KMS-11 (cell line): ENCODE data around the gene UBE2G2.

Experiments used
- H2AFZ ChIP-seq: fragments of 200-600 bp; sonication (generic); 2 replicates; pipeline ENCODE4 v1.6.1; 2016; ENCODE audit warnings: antibody characterized with exemption, mixed run types, low read depth
- H3K27ac ChIP-seq: fragments of 200-600 bp; sonication (generic); 2 replicates; pipeline ENCODE4 v1.6.1; 2016; ENCODE audit warnings: mild to moderate bottlenecking, mixed run types
- H3K27me3 ChIP-seq: fragments of 200-600 bp; sonication (generic); 2 replicates; pipeline ENCODE4 v1.6.1; 2017; ENCODE audit warnings: mild to moderate bottlenecking, low read depth, mixed run types, moderate library complexity; ENCODE audit not compliant: insufficient read depth
- H3K36me3 ChIP-seq: fragments of 200-600 bp; sonication (generic); 2 replicates; pipeline ENCODE4 v1.6.1; 2017; ENCODE audit warnings: mild to moderate bottlenecking, mixed run types; ENCODE audit not compliant: insufficient read depth
- H3K4me1 ChIP-seq: fragments of 200-600 bp; sonication (generic); 2 replicates; pipeline ENCODE4 v1.6.1; 2016; ENCODE audit warnings: mild to moderate bottlenecking, low read depth, mixed run types; ENCODE audit not compliant: poor library complexity, severe bottlenecking
- H3K4me2 ChIP-seq: fragments of 200-600 bp; sonication (generic); 2 replicates; pipeline ENCODE4 v1.7.0; 2016; ENCODE audit warnings: mild to moderate bottlenecking, mixed run types
- H3K4me3 ChIP-seq: fragments of 200-600 bp; sonication (generic); IDR thresholded peaks from 2 replicates; pipeline ENCODE4 v1.6.1; 2017; ENCODE audit warnings: low read depth, low read length, mixed read lengths; ENCODE audit not compliant: insufficient read depth
- H3K79me2 ChIP-seq: fragments of 200-600 bp; sonication (generic); 2 replicates; pipeline ENCODE4 v1.6.1; 2016; ENCODE audit warnings: low read depth, mixed run types; ENCODE audit not compliant: insufficient read depth
- H3K9ac ChIP-seq: fragments of 200-600 bp; sonication (generic); 2 replicates; pipeline ENCODE4 v1.6.1; 2016; ENCODE audit warnings: mild to moderate bottlenecking, mixed run types
- H4K20me1 ChIP-seq: fragments of 200-600 bp; sonication (generic); 2 replicates; pipeline ENCODE4 v1.6.1; 2016; ENCODE audit warnings: mild to moderate bottlenecking, mixed run types; ENCODE audit not compliant: insufficient read depth
- CTCF ChIP-seq: fragments of 200-600 bp; sonication (generic); conservative IDR thresholded peaks from 2 replicates; pipeline ENCODE4 v1.6.1; 2017; ENCODE audit warnings: low read depth, mild to moderate bottlenecking, antibody characterized with exemption, low read length, moderate library complexity, mixed read lengths

The UBE2G2 gene

DNA sequence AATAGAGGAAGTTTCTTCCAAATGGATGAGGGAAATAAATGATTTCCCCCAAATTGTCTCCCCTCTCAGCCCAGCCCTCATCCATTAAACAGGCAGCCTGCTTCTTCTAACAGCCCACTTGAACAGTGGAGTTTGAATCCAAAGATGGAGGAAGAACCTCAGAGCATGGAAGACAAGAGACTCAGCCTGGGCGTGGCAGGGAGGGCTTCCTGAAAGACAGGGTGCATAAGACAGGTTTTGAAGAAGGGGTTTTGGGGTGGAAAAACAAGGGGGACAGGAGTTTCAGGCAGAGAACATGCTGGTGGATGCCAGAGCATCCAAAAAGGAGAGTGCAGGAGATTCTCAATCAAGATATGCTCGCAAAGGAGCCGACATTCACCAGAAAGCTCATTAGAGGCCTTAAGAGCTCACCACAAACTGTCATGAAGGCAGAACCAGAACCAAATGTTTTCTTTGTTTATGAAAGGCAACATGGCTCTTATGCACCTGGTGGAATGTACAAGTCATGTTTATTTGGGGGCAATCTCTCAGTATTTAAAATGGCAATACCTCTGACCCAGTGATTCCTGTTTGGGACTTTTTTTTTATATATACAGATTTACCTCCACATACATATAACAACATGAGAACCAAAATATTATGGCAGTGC lies 63.8 kb downstream of the UBE2G2 start:
- Histone ChIP-seq H3K4me2 (no peak overlapping the region), H3K27ac (no peak overlapping the region), H3K9ac (no peak overlapping the region), H4K20me1 (no peaks in the 10 kb centered on the region), H3K27me3 (peaks cover 70% of the 10 kb centered on the region), H2AFZ (no peak overlapping the region), H3K4me1 (no peaks in the 10 kb centered on the region), H3K36me3 (no peaks in the 10 kb centered on the region), H3K79me2 (no peaks in the 10 kb centered on the region), H3K4me3 (no peak overlapping the region)
- no peak for TF ChIP-seq CTCF

DNA sequence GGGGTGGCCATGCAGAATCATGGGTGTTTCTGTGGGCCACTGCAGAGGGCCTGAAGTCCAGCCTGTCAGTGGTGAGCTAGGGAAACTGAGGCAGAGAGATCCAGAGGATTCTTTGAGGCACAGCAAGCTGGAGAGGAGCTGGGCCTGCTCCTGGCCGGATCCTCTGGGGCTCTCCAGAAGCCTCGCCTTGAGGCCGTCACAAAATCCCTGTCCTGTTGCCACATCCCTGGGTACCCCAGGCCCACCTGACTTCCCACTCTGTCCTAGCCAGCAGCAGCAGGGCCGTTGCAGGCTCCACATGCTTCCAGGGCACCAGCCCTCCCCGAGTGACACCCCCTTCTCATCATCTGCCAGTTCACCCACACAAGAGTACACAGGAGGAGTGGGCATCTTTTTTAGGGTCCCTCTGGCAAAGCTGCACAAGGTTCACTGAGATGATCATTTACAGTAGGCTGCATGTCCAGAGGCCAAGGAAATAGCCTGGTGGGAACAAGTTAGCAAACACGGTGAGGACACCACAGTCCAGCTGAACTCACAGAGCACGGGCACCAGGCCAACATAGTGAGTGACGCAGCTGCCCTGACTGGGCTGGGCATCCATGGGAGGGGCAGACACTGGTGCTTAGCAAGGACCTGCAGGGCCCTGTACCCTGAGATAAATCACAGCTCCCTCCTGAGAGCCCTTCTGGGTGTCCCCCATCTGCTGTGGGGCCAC lies 65.2 kb downstream of the UBE2G2 start:
- H2AFZ ChIP-seq, result no peak overlapping the region
- H4K20me1 ChIP-seq, result no peaks in the 10 kb centered on the region
- H3K9ac ChIP-seq, result no peak overlapping the region
- no peak overlapping the region for H3K4me3 ChIP-seq
- H3K27me3 ChIP-seq, result peaks cover 73% of the 10 kb centered on the region
- H3K27ac ChIP-seq, result no peak overlapping the region
- H3K4me2 ChIP-seq, result no peak overlapping the region
- no peaks in the 10 kb centered on the region for H3K36me3 ChIP-seq
- no peaks in the 10 kb centered on the region for H3K79me2 ChIP-seq
- no peaks in the 10 kb centered on the region for H3K4me1 ChIP-seq
- no peak for TF ChIP-seq CTCF

- Histone ChIP-seq H3K4me3 (no peak overlapping the region), H3K4me2 (no peak overlapping the region), H3K79me2 (no peaks in the 10 kb centered on the region), H3K36me3 (no peaks in the 10 kb centered on the region), H3K9ac (no peak overlapping the region), H3K27ac (no peak overlapping the region), H3K27me3 (peaks cover 74% of the 10 kb centered on the region), H2AFZ (no peak overlapping the region), H3K4me1 (no peaks in the 10 kb centered on the region), H4K20me1 (no peaks in the 10 kb centered on the region)
- TF ChIP-seq CTCF, result no peak
Observed at GRCh38 chr21:44735821-44736220, 65.8 kb downstream of the UBE2G2 start.

- no peak overlapping the region for H3K9ac ChIP-seq
- TF ChIP-seq CTCF, result no peak
- no peaks in the 10 kb centered on the region for H3K36me3 ChIP-seq
- no peaks in the 10 kb centered on the region for H3K4me1 ChIP-seq
- no peak overlapping the region for H2AFZ ChIP-seq
- H3K4me2 ChIP-seq, result no peak overlapping the region
- H3K4me3 ChIP-seq, result no peak overlapping the region
- peaks cover 73% of the 10 kb centered on the region for H3K27me3 ChIP-seq
- no peak overlapping the region for H3K27ac ChIP-seq
- no peaks in the 10 kb centered on the region for H3K79me2 ChIP-seq
- H4K20me1 ChIP-seq, result no peaks in the 10 kb centered on the region
Observed at GRCh38 chr21:44734841-44735240, 66.8 kb downstream of the UBE2G2 start.
